Testis (tissue), 2 donors: ENCODE data around the gene KAT6B.

Source experiments
- CTCF ChIP-seq, 3 experiments: fragments of 450-650 bp in 2 of 3; fragments of 200-600 bp in 1 of 3; sonication (generic) in 1 of 3; IDR thresholded peaks; one replicate each; pipeline ENCODE4 v1.5.1; 2016 to 2019; ENCODE audit warnings: antibody characterized with exemption in 3 of 3, mild to moderate bottlenecking in 2 of 3, moderate library complexity in 1 of 3
- POLR2A ChIP-seq: fragments of 450-650 bp; IDR thresholded peaks from one replicate; pipeline ENCODE4 v1.6.1; 2017; ENCODE audit warnings: antibody characterized with exemption, mild to moderate bottlenecking, moderate library complexity

- no peak for TF ChIP-seq CTCF (IDR thresholded peaks at IDR 0.05)
- no peak for TF ChIP-seq POLR2A
Measured at GRCh38 chr10:75018251-75018650, 191.9 kb downstream of the KAT6B start.
